Measurements from ENCODE around the gene CDC42BPB. TPM values are rescaled to one million over a fixed set of nuclear protein-coding genes. Genes with fewer than 3 reads are reported as not detected.
A peak's percentile ranks its signal among the peaks of the same experiment; 100 is the strongest.

Gene CDC42BPB
- total and polyA plus RNA-seq, 2 of the 13 experiments (the other 11 are each of a cell fraction or from before 2014, with no cell fraction given), result 19.7 to 32.3 TPM

DNA sequence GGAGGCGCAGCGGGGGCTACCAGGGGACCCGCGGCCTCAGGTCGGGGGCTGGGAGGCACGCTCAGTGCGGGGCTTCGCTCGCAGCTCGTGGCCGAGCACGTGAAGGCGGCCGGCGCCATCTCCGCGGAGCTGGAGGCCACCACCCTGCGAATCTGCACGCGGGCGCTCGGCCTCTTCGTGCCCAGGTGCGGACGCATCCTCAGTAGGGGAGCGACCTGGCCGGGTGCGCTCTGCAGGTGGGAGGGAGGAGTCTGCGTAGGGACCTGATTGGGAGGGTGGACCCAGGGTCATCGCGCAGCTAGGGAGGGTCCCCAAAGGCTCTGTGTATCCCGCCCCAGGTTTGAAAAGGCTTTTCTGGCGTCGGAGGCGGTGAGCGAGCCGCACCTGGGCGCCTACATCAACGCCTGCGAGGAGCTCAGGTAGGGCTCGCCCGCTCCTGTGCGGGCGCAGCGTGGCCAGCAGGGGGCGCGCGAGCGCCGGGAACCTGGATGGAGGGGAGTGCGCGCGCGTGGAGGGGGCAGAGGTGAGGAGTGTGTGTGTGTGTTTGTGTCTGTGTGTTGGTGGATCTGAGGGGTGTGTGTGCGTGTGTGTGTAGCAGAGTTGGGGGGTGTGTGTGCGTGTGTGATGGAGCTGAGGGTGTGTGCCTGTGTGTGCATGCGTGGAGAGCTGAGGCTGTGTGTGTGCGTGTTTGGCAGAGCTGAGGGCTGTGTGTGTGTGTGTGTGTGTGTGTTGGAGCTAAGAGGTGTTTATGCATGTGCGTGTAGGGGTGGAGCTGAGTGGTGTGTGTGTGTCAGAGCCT, 47.5 kb upstream of the CDC42BPB start (continued):
- TF ChIP-seq, protein P1, sequence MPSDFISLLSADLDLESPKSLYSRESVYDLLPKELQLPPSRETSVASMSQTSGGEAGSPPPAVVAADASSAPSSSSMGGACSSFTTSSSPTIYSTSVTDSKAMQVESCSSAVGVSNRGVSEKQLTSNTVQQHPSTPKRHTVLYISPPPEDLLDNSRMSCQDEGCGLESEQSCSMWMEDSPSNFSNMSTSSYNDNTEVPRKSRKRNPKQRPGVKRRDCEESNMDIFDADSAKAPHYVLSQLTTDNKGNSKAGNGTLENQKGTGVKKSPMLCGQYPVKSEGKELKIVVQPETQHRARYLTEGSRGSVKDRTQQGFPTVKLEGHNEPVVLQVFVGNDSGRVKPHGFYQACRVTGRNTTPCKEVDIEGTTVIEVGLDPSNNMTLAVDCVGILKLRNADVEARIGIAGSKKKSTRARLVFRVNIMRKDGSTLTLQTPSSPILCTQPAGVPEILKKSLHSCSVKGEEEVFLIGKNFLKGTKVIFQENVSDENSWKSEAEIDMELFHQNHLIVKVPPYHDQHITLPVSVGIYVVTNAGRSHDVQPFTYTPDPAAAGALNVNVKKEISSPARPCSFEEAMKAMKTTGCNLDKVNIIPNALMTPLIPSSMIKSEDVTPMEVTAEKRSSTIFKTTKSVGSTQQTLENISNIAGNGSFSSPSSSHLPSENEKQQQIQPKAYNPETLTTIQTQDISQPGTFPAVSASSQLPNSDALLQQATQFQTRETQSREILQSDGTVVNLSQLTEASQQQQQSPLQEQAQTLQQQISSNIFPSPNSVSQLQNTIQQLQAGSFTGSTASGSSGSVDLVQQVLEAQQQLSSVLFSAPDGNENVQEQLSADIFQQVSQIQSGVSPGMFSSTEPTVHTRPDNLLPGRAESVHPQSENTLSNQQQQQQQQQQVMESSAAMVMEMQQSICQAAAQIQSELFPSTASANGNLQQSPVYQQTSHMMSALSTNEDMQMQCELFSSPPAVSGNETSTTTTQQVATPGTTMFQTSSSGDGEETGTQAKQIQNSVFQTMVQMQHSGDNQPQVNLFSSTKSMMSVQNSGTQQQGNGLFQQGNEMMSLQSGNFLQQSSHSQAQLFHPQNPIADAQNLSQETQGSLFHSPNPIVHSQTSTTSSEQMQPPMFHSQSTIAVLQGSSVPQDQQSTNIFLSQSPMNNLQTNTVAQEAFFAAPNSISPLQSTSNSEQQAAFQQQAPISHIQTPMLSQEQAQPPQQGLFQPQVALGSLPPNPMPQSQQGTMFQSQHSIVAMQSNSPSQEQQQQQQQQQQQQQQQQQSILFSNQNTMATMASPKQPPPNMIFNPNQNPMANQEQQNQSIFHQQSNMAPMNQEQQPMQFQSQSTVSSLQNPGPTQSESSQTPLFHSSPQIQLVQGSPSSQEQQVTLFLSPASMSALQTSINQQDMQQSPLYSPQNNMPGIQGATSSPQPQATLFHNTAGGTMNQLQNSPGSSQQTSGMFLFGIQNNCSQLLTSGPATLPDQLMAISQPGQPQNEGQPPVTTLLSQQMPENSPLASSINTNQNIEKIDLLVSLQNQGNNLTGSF (CRISPR knock-in tag; IDR thresholded peaks at IDR 0.05), result no peak
- TF ChIP-seq HNRNPUL1 (IDR thresholded peaks at IDR 0.05; ENCODE audit: low read depth, low read length) (no peak), ELF4 (CRISPR knock-in tag; IDR thresholded peaks at IDR 0.05; ENCODE audit: borderline replicate concordance) (no peak), BRD4 (CRISPR knock-in tag; IDR thresholded peaks at IDR 0.05) (no peak), ZNF850 (CRISPR knock-in tag; conservative IDR thresholded peaks at IDR 0.05) (no peak), FOXA1 (IDR thresholded peaks at IDR 0.05) (no peak), FOXA1 (CRISPR knock-in tag; IDR thresholded peaks at IDR 0.05) (no peak), SOX13 (IDR thresholded peaks at IDR 0.05) (no peak), SOX13 (CRISPR knock-in tag; conservative IDR thresholded peaks at IDR 0.05 in 1 of 2, IDR thresholded peaks at IDR 0.05 in 1 of 2) (no peak), ZFP36L1 (CRISPR knock-in tag; IDR thresholded peaks at IDR 0.05) (no peak), ZSCAN22 (CRISPR knock-in tag; IDR thresholded peaks at IDR 0.05) (no peak), ZNF530 (CRISPR knock-in tag; IDR thresholded peaks at IDR 0.05; ENCODE audit: low read depth) (no peak), JUNB (CRISPR knock-in tag; IDR thresholded peaks at IDR 0.05; ENCODE audit: borderline replicate concordance) (peak; percentile 63), NFRKB (IDR thresholded peaks at IDR 0.05) (no peak), ZNF274 (CRISPR knock-in tag; IDR thresholded peaks at IDR 0.05) (peak; percentile 93)
- TF ChIP-seq, protein P2, sequence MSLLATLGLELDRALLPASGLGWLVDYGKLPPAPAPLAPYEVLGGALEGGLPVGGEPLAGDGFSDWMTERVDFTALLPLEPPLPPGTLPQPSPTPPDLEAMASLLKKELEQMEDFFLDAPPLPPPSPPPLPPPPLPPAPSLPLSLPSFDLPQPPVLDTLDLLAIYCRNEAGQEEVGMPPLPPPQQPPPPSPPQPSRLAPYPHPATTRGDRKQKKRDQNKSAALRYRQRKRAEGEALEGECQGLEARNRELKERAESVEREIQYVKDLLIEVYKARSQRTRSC (CRISPR knock-in tag; IDR thresholded peaks at IDR 0.05; ENCODE audit: low read depth), result no peak
- TF ChIP-seq, protein P3, sequence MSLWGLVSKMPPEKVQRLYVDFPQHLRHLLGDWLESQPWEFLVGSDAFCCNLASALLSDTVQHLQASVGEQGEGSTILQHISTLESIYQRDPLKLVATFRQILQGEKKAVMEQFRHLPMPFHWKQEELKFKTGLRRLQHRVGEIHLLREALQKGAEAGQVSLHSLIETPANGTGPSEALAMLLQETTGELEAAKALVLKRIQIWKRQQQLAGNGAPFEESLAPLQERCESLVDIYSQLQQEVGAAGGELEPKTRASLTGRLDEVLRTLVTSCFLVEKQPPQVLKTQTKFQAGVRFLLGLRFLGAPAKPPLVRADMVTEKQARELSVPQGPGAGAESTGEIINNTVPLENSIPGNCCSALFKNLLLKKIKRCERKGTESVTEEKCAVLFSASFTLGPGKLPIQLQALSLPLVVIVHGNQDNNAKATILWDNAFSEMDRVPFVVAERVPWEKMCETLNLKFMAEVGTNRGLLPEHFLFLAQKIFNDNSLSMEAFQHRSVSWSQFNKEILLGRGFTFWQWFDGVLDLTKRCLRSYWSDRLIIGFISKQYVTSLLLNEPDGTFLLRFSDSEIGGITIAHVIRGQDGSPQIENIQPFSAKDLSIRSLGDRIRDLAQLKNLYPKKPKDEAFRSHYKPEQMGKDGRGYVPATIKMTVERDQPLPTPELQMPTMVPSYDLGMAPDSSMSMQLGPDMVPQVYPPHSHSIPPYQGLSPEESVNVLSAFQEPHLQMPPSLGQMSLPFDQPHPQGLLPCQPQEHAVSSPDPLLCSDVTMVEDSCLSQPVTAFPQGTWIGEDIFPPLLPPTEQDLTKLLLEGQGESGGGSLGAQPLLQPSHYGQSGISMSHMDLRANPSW (CRISPR knock-in tag; IDR thresholded peaks at IDR 0.05; ENCODE audit: borderline replicate concordance), result no peak; the same call in 1 of the 2 replicates
- TF ChIP-seq, protein P4, sequence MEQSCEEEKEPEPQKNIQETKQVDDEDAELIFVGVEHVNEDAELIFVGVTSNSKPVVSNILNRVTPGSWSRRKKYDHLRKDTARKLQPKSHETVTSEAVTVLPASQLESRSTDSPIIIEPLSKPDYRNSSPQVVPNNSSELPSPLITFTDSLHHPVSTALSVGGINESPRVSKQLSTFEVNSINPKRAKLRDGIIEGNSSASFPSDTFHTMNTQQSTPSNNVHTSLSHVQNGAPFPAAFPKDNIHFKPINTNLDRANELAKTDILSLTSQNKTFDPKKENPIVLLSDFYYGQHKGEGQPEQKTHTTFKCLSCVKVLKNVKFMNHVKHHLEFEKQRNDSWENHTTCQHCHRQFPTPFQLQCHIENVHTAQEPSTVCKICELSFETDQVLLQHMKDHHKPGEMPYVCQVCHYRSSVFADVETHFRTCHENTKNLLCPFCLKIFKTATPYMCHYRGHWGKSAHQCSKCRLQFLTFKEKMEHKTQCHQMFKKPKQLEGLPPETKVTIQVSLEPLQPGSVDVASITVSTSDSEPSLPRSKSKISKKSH (CRISPR knock-in tag; IDR thresholded peaks at IDR 0.05; ENCODE audit: borderline replicate concordance), result no peak
- TF ChIP-seq, protein P5, sequence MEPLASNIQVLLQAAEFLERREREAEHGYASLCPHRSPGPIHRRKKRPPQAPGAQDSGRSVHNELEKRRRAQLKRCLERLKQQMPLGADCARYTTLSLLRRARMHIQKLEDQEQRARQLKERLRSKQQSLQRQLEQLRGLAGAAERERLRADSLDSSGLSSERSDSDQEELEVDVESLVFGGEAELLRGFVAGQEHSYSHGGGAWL (CRISPR knock-in tag; IDR thresholded peaks at IDR 0.05), result 0 out of 2 replicates have a peak, but pooled peaks have one; percentile 11
